Neutrophil (primary cell): ENCODE measurements around the gene RRP15.

Experiments
- H3K27ac ChIP-seq: fragments of 200-600 bp; sonication (generic); 2 replicates; pipeline ENCODE4 v1.5.1; 2016; ENCODE audit warnings: mild to moderate bottlenecking, moderate library complexity
- H3K27me3 ChIP-seq: fragments of 200-600 bp; sonication (generic); 2 replicates; pipeline ENCODE4 v1.6.0; 2016; ENCODE audit warnings: mild to moderate bottlenecking
- H3K36me3 ChIP-seq: fragments of 200-600 bp; sonication (generic); 2 replicates; pipeline ENCODE4 v1.5.1; 2017
- H3K4me1 ChIP-seq, 2 experiments: fragments of 200-600 bp in 1 of 2; sonication (generic) in 1 of 2; 1 replicate in 1 of 2; 2 replicates in 1 of 2; pipeline versions ENCODE4 v1.5.1 to v1.6.1; 2013 to 2016; ENCODE audit warnings: low read depth in 1 of 2, low read length in 1 of 2, mild to moderate bottlenecking in 1 of 2, moderate library complexity in 1 of 2; ENCODE audit not compliant: control insufficient read depth in 1 of 2, insufficient read depth in 1 of 2
- H3K4me3 ChIP-seq, 2 experiments: fragments of 200-600 bp in 1 of 2; sonication (generic) in 1 of 2; 1 replicate in 1 of 2; 2 replicates in 1 of 2; pipeline ENCODE4 v1.5.1; 2013 to 2016; ENCODE audit warnings: low read depth in 1 of 2, low read length in 1 of 2, mild to moderate bottlenecking in 1 of 2, moderate library complexity in 1 of 2
- H3K9me3 ChIP-seq: fragments of 200-600 bp; sonication (generic); 2 replicates; pipeline ENCODE4 v1.5.1; 2016
- TF ChIP-seq, protein P1 (sequence below): fragments of 200-600 bp; sonication (generic); IDR thresholded peaks from 2 replicates; pipeline ENCODE4 v1.5.1; 2016; ENCODE audit warnings: antibody characterized with exemption

The RRP15 gene

GRCh38 chr1:218380125-218380977 lies 95.3 kb downstream of the RRP15 start:
- no peak overlapping the region for H3K27ac ChIP-seq
- H3K4me3 ChIP-seq, result no peak overlapping the region
- no peaks in the 10 kb centered on the region for H3K36me3 ChIP-seq
- H3K4me1 ChIP-seq, result no peaks in the 10 kb centered on the region
- no peaks in the 10 kb centered on the region for H3K9me3 ChIP-seq
- TF ChIP-seq, protein P1, sequence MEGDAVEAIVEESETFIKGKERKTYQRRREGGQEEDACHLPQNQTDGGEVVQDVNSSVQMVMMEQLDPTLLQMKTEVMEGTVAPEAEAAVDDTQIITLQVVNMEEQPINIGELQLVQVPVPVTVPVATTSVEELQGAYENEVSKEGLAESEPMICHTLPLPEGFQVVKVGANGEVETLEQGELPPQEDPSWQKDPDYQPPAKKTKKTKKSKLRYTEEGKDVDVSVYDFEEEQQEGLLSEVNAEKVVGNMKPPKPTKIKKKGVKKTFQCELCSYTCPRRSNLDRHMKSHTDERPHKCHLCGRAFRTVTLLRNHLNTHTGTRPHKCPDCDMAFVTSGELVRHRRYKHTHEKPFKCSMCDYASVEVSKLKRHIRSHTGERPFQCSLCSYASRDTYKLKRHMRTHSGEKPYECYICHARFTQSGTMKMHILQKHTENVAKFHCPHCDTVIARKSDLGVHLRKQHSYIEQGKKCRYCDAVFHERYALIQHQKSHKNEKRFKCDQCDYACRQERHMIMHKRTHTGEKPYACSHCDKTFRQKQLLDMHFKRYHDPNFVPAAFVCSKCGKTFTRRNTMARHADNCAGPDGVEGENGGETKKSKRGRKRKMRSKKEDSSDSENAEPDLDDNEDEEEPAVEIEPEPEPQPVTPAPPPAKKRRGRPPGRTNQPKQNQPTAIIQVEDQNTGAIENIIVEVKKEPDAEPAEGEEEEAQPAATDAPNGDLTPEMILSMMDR, result no peak
- H3K27me3 ChIP-seq, result peaks cover 19% of the 10 kb centered on the region

DNA sequence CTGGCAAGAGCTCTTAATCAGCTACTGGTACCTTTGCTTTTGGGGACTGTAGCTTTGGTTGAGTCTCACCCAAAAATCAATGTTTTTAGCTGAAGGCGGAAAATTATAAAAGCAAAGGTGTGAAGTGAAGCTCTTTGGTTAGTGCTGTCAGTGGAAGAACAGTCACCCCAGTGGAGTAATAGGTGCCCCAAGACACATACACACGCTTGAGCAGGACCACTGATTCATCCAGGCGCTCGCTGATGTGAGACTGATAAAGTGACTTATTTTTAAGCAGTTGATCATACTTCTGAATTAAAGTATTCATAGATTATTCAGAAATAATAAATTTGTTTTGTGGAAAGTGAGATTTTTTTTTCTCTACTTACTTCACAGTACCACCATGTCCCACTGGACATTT lies 97.2 kb downstream of the RRP15 start:
- H3K4me1 ChIP-seq, result no peaks in the 10 kb centered on the region
- H3K27me3 ChIP-seq, result peaks cover 19% of the 10 kb centered on the region
- no peak overlapping the region for H3K4me3 ChIP-seq
- H3K36me3 ChIP-seq, result no peaks in the 10 kb centered on the region
- TF ChIP-seq, protein P1, result no peak
- no peak overlapping the region for H3K27ac ChIP-seq
- no peaks in the 10 kb centered on the region for H3K9me3 ChIP-seq

DNA sequence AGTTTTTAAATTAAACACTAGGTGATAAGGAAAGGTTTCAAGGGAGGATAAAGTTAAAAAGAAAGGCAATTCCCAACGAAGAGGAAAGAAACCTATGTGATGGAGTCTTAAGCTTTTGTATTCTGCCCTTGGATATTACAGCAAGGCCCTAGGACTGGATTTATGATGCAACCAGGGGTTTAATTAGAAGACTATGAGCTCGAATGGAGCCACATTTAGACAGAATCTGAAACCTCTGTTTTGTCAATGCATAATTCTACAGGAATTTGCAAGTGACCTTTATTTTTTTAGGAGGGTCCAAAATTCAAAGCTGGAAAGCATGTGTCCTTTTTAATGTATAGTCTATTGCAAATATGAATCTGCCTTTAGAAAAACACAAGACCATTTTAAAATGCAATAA lies 98.0 kb downstream of the RRP15 start:
- H3K9me3 ChIP-seq, result no peaks in the 10 kb centered on the region
- peaks cover 19% of the 10 kb centered on the region for H3K27me3 ChIP-seq
- TF ChIP-seq, protein P1, result no peak
- H3K36me3 ChIP-seq, result no peaks in the 10 kb centered on the region
- H3K27ac ChIP-seq, result no peak overlapping the region
- no peak overlapping the region for H3K4me3 ChIP-seq
- H3K4me1 ChIP-seq, result no peaks in the 10 kb centered on the region

DNA sequence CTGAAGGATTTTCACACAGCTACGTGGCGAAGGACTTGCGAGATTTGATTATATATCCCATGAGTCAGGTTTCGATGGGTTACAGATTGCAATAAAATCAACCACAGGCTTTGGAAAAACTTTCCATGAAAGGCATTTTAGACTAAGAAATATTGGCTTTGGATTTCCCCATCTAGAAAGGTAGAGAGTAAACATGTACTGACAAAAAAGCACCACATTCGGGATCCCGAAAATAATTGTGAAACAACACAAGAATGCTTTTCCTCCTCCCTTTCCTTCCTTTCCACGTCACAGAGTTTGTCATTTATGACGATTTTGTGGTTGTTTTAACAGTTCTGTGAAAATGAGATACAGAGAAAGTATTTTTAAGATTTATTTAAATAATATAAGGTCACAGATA lies 98.6 kb downstream of the RRP15 start:
- Histone ChIP-seq H3K36me3 (no peaks in the 10 kb centered on the region), H3K4me3 (no peak overlapping the region), H3K27ac (no peak overlapping the region), H3K27me3 (peaks cover 19% of the 10 kb centered on the region), H3K9me3 (no peaks in the 10 kb centered on the region), H3K4me1 (no peaks in the 10 kb centered on the region)
- TF ChIP-seq, protein P1, result no peak

- Histone ChIP-seq H3K9me3 (no peaks in the 10 kb centered on the region), H3K4me3 (no peak overlapping the region), H3K4me1 (no peaks in the 10 kb centered on the region), H3K27ac (no peak overlapping the region), H3K27me3 (peaks cover 19% of the 10 kb centered on the region), H3K36me3 (no peaks in the 10 kb centered on the region)
- TF ChIP-seq, protein P1, result no peak
These were observed 99.5 kb downstream of the RRP15 start for GRCh38 chr1:218384581-218384993.
